Measurements from ENCODE around the gene GSDMA.

The GSDMA gene

DNA sequence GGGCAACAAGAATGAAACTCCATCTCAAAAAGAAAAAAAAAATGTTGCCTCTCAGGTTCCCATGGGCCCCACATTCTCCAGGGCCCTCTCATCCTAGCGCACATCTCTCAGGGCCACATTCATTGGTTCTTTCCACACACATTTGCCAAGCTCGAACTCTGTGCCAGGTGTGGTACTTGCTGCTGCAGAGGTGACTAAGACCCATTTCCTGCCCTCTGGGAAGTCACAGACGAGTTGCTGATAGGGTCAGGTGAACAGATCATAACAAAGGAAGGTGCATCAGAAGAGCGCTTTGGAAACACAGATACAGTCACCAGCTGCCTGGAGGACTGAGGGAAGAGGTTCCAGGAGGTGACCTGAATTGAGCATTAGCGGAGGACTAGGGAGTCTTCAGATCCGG is 1.0 kb downstream of the GSDMA start:
- no peak for DNase-seq

GRCh38 chr17:39965017-39965699 is 2.4 kb downstream of the GSDMA start:
- no peak for DNase-seq

DNA sequence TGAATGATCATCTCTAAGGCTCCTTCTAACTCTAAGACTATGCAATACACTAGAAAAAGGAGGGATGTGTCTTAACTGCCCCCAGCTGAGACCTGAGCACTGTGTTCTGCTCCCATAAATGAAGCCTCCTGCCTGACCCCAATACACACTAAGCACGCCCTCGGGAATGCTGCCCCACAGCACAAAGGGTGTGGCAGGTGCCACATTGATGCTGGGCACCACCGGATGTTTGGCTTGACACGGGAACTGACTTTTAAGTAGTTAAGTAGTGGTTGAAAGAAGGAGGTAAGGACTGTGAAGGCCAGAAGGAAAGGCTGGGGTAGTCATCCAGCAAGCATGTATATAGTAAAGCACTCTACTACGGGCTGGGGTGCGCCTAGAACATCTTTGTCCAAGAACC is 4.0 kb downstream of the GSDMA start:
- DNase-seq: no peak

GRCh38 chr17:39968761-39969160 is 6.0 kb downstream of the GSDMA start:
- DNase-seq: no peak

GRCh38 chr17:39969375-39969774 is 6.6 kb downstream of the GSDMA start:
- DNase-seq: no peak

- DNase-seq: no peak
Measured at GRCh38 chr17:39970157-39970692, 7.4 kb downstream of the GSDMA start.

DNA sequence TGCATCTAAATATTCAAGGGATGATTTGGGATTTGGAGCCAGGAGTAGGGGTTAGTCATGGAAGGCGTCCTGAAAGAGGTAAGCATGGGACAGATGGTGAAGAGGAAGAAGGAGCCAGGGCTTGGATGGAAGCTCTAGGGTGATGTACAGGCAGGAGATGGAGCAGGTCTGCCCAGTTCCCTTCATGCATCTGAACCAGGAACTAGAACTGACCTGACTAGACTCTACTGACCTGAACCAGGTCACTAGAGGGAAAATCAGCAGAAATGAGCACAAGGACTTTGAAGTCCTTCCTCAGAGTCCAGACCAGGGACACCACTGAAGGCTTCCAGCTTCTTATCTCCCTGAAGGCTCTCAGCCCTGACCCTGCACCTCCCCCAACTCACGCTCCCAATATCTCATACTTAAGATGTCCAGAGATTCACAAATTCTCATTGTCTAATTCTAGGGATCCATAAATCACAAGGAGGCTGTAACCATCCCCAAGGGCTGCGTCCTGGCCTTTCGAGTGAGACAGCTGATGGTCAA is 8.3 kb downstream of the GSDMA start:
- no peak for DNase-seq

- DNase-seq: no peak
Measured at GRCh38 chr17:39972271-39972670, 9.5 kb downstream of the GSDMA start.

DNA sequence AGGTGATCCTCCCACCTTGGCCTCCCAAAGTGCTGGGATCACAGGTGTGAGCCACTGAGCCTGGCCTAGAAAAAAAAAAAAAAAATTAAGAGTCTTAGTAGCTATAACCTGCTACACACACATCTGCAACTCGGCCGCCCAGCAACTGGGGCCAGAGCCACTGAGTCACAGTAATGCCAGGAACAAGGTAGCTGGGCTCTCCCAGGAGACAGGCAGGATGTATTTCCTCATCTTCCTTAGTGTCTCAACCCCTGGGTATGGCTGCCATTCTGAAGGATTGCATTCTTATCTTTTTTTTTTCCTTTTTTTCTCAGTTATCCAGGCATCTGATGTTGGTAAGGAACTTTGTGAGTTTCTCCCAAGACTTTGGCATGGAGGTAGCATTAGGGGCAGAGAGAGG is 10.7 kb downstream of the GSDMA start:
- no peak for DNase-seq

DNA sequence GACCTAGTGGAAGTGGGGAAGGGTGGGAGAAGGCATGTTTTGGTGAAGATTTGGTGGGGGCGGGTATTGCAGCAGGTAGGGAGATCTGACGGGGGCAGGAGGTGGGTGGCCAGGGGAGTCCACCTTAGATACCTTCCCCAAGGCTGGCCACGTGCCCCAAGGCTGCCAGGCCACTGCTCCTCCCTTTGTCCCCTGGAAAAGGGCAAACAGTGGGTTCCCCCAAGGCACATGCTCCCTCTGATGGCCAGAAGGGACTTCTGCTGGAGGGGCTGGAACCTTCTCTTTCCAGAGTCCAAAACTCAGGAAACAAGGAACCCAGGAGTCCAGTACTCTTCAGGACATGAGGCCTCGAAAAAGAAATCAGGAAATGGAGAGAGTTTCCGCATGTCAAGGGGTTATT is 11.6 kb downstream of the GSDMA start:
- DNase-seq: no peak

- DNase-seq: no peak
Measured at GRCh38 chr17:39975801-39976200, 13.0 kb downstream of the GSDMA start.

DNA sequence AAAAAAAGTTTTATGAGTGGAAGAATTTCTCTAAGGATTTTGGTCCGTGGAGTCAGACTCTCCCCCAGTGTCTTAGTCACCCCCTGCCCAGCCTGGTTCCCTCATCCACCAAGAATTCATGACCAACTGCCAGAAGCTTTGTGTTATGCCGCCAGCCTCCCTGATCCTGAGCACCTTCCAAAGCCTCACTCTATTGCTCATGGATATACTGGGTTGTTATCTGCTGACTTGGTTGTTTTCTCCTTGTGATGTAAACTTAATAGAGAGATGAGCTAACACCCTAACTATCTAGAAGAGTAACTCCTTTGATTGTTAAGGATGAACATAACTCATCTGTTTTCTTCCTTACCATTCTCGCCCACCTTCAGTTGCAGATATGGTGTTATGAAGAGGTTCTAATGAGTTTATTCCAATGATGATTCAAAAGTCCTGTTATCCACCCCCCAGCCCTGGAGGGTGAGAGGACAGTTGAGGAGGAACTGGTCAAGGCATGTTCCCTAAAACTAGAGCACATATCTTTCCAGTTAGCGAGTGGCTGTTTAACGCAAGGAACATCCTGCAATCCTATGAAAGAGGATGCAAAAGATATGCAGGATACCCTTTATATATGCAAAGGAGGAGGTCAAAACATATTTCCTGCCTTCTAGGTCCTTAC is 16.3 kb downstream of the GSDMA start:
- DNase-seq: no peak

DNA sequence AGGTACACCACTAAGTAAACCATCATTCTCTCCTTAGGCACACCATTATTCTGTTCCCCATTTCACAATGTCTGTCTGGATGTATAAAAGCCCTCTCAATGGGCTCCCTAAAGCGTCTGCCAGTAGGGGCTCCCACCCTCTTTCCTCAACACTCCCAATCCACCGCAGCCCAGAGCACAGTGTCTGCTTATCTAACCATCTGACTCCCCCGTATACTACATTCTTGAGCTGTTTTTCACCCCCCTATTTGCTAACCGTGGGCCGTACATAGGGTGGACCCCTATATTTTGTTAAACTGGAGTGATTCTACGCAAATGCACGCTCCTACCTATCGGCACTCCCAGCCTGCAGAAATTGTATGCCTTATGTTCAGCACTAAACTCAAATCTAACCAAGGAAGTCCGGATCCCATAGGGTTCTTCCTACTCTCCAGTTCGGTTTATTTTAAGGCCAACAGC is 17.1 kb downstream of the GSDMA start:
- peak; percentile 41 for DNase-seq

DNA sequence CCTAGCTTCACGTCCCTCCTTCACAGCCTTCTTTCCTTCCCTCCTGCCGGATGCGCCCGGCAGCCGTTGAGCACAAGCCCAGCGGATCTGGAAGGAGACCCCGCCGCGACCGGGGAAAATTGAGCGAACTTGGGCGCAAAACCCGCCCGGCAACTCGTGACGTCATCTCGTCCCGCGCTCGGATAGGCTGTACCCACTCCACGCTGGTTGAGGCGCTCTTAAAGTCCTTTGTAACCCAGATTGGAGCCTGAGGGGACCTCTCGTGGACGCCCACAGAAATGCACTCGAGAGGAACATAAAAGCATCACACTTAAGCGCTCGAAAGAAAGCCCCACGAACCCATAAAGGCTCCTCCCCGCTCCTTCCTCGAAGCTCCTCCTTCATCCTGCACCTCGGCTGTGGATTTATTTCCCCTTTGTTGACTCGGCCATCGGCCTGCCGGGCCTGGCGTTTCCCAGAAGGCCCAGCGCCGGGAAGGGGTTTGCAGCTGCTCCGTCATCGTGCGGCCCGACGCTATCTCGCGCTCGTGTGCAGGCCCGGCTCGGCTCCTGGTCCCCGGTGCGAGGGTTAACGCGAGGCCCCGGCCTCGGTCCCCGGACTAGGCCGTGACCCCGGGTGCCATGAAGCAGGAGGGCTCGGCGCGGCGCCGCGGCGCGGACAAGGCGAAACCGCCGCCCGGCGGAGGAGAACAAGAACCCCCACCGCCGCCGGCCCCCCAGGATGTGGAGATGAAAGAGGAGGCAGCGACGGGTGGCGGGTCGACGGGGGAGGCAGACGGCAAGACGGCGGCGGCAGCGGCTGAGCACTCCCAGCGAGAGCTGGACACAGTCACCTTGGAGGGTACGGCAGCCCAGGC is 17.8 kb downstream of the GSDMA start, which contains the start of gene PSMD3:
PSMD3 (plus strand) TSS at position 457 of the 856 bp plus-strand sequence; CDS start at position 621, 164 bp downstream.
- peak; percentile 98 for DNase-seq

- DNase-seq: no peak
Measured at GRCh38 chr17:39981207-39981741, 18.5 kb downstream of the GSDMA start.

GRCh38 chr17:39981766-39982375 is 19.1 kb downstream of the GSDMA start:
- no peak for DNase-seq

GRCh38 chr17:39988206-39988810 is 25.5 kb downstream of the GSDMA start:
- DNase-seq: no peak

DNA sequence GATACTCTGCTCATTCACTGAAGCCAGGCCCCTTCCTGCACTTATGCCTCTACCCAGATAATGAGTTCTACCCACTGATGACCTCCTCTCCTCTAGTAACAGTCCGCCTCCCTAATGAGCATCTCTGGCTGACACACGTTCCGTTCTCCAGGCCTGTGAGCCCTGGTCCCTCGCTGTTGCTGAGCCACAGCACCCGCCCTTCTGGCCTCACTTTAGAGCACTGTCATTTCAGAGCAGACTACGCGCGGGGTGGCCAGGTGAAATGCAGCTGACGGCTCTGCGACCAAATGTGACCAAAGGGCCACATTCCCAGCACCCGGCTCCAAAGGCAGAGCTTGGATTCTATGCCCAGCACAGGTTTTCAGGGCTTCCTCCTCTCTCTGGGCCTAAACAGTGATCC is 31.6 kb downstream of the GSDMA start:
- no peak for DNase-seq

DNA sequence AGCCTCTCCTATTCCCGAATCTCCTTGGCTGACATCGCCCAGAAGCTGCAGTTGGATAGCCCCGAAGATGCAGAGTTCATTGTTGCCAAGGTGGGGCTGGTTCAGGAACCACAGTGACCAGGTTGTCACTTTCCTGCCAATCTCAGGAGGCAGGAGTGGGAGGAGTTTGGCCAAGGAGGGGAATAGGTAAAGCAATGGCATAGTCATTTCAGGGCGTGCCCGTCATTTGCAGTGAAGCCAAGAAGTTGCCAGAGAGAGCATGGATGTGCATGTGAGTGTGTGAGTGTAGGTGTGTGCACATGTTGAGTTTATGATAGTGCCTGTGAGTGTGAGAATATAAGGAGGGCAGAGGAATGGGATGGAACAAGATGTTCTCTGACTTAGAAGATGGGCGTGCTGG is 32.6 kb downstream of the GSDMA start:
- no peak for DNase-seq

GRCh38 chr17:39996162-39996561 is 33.4 kb downstream of the GSDMA start:
- no peak for DNase-seq

GRCh38 chr17:39996800-39997199 is 34.0 kb downstream of the GSDMA start:
- DNase-seq: no peak

GRCh38 chr17:39997543-39997942 is 34.7 kb downstream of the GSDMA start:
- DNase-seq: no peak

Measured in stimulated activated CD8-positive, alpha-beta memory T cell treated with anti-CD3 and anti-CD28 coated beads, Interleukin-4, amount 100 ng/mL, for 48 hours (primary cell).